Measurements from ENCODE around the gene SLX4.

SLX4 gene

GRCh38 chr16:3596101-3596861, 15.1 kb downstream of the SLX4 start:
- no peaks in the 10 kb centered on the region for H3K27me3 Mint-ChIP-seq
- H3K9me3 Mint-ChIP-seq = no peaks in the 10 kb centered on the region
- no peak for ATAC-seq
- no peak overlapping the region for H3K4me3 Mint-ChIP-seq
- DNase-seq = no peak
- H3K4me1 Mint-ChIP-seq = peaks cover 13% of the 10 kb centered on the region
- no peak overlapping the region for H3K27ac Mint-ChIP-seq

GRCh38 chr16:3595521-3596021, 15.8 kb downstream of the SLX4 start:
- Mint-ChIP-seq H3K27ac (peak overlapping the region in 1 of 2 donors; percentile 83), H3K27me3 (no peaks in the 10 kb centered on the region), H3K4me1 (peaks cover 13% of the 10 kb centered on the region), H3K9me3 (no peaks in the 10 kb centered on the region), H3K4me3 (no peak overlapping the region)
- ATAC-seq (peak; percentile 20), DNase-seq (no peak)

- H3K4me1 Mint-ChIP-seq = peaks cover 13% of the 10 kb centered on the region
- H3K27ac Mint-ChIP-seq = peak overlapping the region in 1 of 2 donors; percentile 83
- H3K9me3 Mint-ChIP-seq = no peaks in the 10 kb centered on the region
- no peak overlapping the region for H3K4me3 Mint-ChIP-seq
- H3K27me3 Mint-ChIP-seq = no peaks in the 10 kb centered on the region
- no peak for ATAC-seq
- DNase-seq = no peak
Measured at GRCh38 chr16:3595110-3595486, 16.3 kb downstream of the SLX4 start.

- Mint-ChIP-seq H3K4me3 (no peak overlapping the region), H3K4me1 (peaks cover 13% of the 10 kb centered on the region), H3K9me3 (no peaks in the 10 kb centered on the region), H3K27me3 (no peaks in the 10 kb centered on the region), H3K27ac (peak overlapping the region in 1 of 2 donors; percentile 83)
- ATAC-seq = no peak
- no peak for DNase-seq
Measured at GRCh38 chr16:3594316-3595109, 16.9 kb downstream of the SLX4 start.

- H3K4me1 Mint-ChIP-seq = peaks cover 8% of the 10 kb centered on the region
- H3K27ac Mint-ChIP-seq = no peak overlapping the region
- H3K4me3 Mint-ChIP-seq = no peak overlapping the region
- DNase-seq = no peak
- no peak for ATAC-seq
- no peaks in the 10 kb centered on the region for H3K27me3 Mint-ChIP-seq
- H3K9me3 Mint-ChIP-seq = no peaks in the 10 kb centered on the region
Measured at GRCh38 chr16:3592559-3592958, 18.8 kb downstream of the SLX4 start.

- ATAC-seq = no peak
- no peak overlapping the region for H3K27ac Mint-ChIP-seq
- H3K4me3 Mint-ChIP-seq = no peak overlapping the region
- peaks cover 5% of the 10 kb centered on the region for H3K4me1 Mint-ChIP-seq
- no peak for DNase-seq
- no peaks in the 10 kb centered on the region for H3K9me3 Mint-ChIP-seq
- H3K27me3 Mint-ChIP-seq = no peaks in the 10 kb centered on the region
Measured at GRCh38 chr16:3591991-3592390, 19.4 kb downstream of the SLX4 start.

GRCh38 chr16:3591436-3591803, 20.0 kb downstream of the SLX4 start:
- Mint-ChIP-seq H3K27ac (no peak overlapping the region), H3K4me1 (peaks cover 5% of the 10 kb centered on the region), H3K27me3 (no peaks in the 10 kb centered on the region), H3K4me3 (no peak overlapping the region), H3K9me3 (no peaks in the 10 kb centered on the region)
- no peak for DNase-seq
- ATAC-seq = no peak

GRCh38 chr16:3590736-3591435, 20.5 kb downstream of the SLX4 start:
- DNase-seq (no peak), ATAC-seq (no peak)
- H3K27ac Mint-ChIP-seq = no peak overlapping the region
- H3K27me3 Mint-ChIP-seq = no peaks in the 10 kb centered on the region
- H3K4me1 Mint-ChIP-seq = peaks cover 6% of the 10 kb centered on the region
- H3K9me3 Mint-ChIP-seq = no peaks in the 10 kb centered on the region
- no peak overlapping the region for H3K4me3 Mint-ChIP-seq

- Mint-ChIP-seq H3K27me3 (no peaks in the 10 kb centered on the region), H3K9me3 (no peaks in the 10 kb centered on the region), H3K4me1 (peaks cover 8% of the 10 kb centered on the region), H3K4me3 (no peak overlapping the region), H3K27ac (no peak overlapping the region)
- no peak for ATAC-seq
- DNase-seq = no peak
Measured at GRCh38 chr16:3589991-3590701, 21.3 kb downstream of the SLX4 start.

GRCh38 chr16:3589441-3589921, 21.9 kb downstream of the SLX4 start:
- Mint-ChIP-seq H3K27ac (no peak overlapping the region), H3K4me1 (peaks cover 11% of the 10 kb centered on the region), H3K9me3 (no peaks in the 10 kb centered on the region), H3K27me3 (no peaks in the 10 kb centered on the region), H3K4me3 (no peak overlapping the region)
- no peak for ATAC-seq
- no peak for DNase-seq

GRCh38 chr16:3589001-3589400, 22.4 kb downstream of the SLX4 start:
- Mint-ChIP-seq H3K9me3 (no peaks in the 10 kb centered on the region), H3K27ac (no peak overlapping the region), H3K4me3 (no peak overlapping the region), H3K27me3 (no peaks in the 10 kb centered on the region), H3K4me1 (peaks cover 11% of the 10 kb centered on the region)
- no peak for DNase-seq
- ATAC-seq = no peak

- DNase-seq (no peak), ATAC-seq (no peak)
- no peak overlapping the region for H3K4me3 Mint-ChIP-seq
- no peaks in the 10 kb centered on the region for H3K27me3 Mint-ChIP-seq
- H3K27ac Mint-ChIP-seq = no peak overlapping the region
- H3K9me3 Mint-ChIP-seq = no peaks in the 10 kb centered on the region
- H3K4me1 Mint-ChIP-seq = peaks cover 11% of the 10 kb centered on the region
Measured at GRCh38 chr16:3587547-3588110, 23.8 kb downstream of the SLX4 start.

- ATAC-seq = no peak
Measured at GRCh38 chr16:3584412-3584811, 27.0 kb downstream of the SLX4 start.

GRCh38 chr16:3583303-3584038, 27.9 kb downstream of the SLX4 start:
- no peaks in the 10 kb centered on the region for H3K27me3 Mint-ChIP-seq
- ATAC-seq = no peak
- no peak overlapping the region for H3K4me3 Mint-ChIP-seq
- no peak for DNase-seq
- H3K27ac Mint-ChIP-seq = peak overlapping the region in 1 of 2 donors; percentile 27
- H3K4me1 Mint-ChIP-seq = peaks cover 33% of the 10 kb centered on the region
- H3K9me3 Mint-ChIP-seq = no peaks in the 10 kb centered on the region

More at GRCh38 chr16:3584412-3584811, 27.0 kb downstream of the SLX4 start:
- H3K4me3 Mint-ChIP-seq = no peak overlapping the region
- peaks cover 23% of the 10 kb centered on the region for H3K4me1 Mint-ChIP-seq
- H3K27me3 Mint-ChIP-seq = no peaks in the 10 kb centered on the region
- no peak for DNase-seq
- H3K27ac Mint-ChIP-seq = no peak overlapping the region
- no peaks in the 10 kb centered on the region for H3K9me3 Mint-ChIP-seq
